SH-SY5Y (cell line): ENCODE results near the gene SMAD5.

Experiments used
- GATA2 ChIP-seq: IDR thresholded peaks from 2 replicates; pipeline ENCODE4 v1.6.1; 2011; ENCODE audit warnings: mild to moderate bottlenecking, low read depth, low read length
- GATA3 ChIP-seq: IDR thresholded peaks from 2 replicates; pipeline ENCODE4 v1.6.1; 2011; ENCODE audit warnings: low read depth, mild to moderate bottlenecking, low read length, moderate library complexity

DNA sequence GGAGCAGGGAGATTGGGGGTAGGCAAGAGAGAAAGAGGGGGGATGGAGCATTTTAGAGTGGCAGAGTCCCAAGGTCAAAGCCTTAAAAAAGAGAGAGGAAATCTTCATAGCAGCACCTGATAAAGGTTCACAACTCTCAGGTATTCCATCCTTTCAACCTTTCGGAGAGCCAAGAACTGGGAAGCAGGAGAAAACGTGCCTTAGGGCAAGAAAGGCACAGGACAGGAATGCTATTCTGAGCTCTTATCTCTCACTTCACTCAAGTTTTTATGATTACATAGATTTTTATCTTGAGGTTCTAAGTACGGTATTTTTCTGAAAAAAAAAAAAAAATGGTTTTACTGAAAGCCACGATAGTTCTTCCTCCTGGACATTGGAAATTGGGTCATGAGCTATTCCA is 34.5 kb upstream of the SMAD5 start:
- no peak for TF ChIP-seq GATA2
- no peak for TF ChIP-seq GATA3
